HEK293 (cell line): ENCODE data around the gene COX7A2.

Source experiments
- CTCF ChIA-PET: fragments of 350-600 bp; formaldehyde crosslinking; extraction: SDS; loops from one replicate; lab custom pipeline; 2021; ENCODE audit warnings: antibody characterized with exemption; lab: Yijun Ruan, JAX
- POLR2A ChIA-PET: fragments of 300-600 bp; formaldehyde crosslinking; extraction: SDS; loops from one replicate; lab custom pipeline; 2020; ENCODE audit warnings: antibody characterized with exemption, inconsistent platforms; lab: Yijun Ruan, JAX
- H3K27ac ChIP-seq: fragments of 200-500 bp; sonication (Bioruptor generic); 2 replicates; pipeline ENCODE4 v1.5.1; 2014; ENCODE audit warnings: low read depth, low read length, control low read depth, inconsistent platforms; ENCODE audit errors: extremely low read depth
- H3K36me3 ChIP-seq, 2 experiments: fragments of 200-500 bp in 1 of 2; sonication (Bioruptor generic) in 1 of 2; 1 replicate in 1 of 2; 2 replicates in 1 of 2; pipeline ENCODE4 v1.5.1; 2014 to 2017; ENCODE audit warnings: inconsistent platforms in 2 of 2, low read length in 2 of 2; ENCODE audit not compliant: control insufficient read depth in 2 of 2, insufficient read depth in 1 of 2
- H3K4me1 ChIP-seq: fragments of 200-500 bp; sonication (Bioruptor generic); 2 replicates; pipeline ENCODE4 v1.5.1; 2014; ENCODE audit warnings: mild to moderate bottlenecking, low read length, inconsistent platforms; ENCODE audit not compliant: control insufficient read depth, insufficient read depth
- H3K4me3 ChIP-seq: 2 replicates; pipeline ENCODE4 v1.5.1; 2011; ENCODE audit warnings: low read depth, mild to moderate bottlenecking, control low read depth, low read length, moderate library complexity
- H3K9me3 ChIP-seq: fragments of 200-500 bp; sonication (Bioruptor generic); 2 replicates; pipeline ENCODE4 v1.5.1; 2014; ENCODE audit warnings: low read depth, low read length, inconsistent platforms; ENCODE audit not compliant: control insufficient read depth, insufficient read depth
- BCL11B ChIP-seq: fragments of 450-650 bp; formaldehyde crosslinking; IDR thresholded peaks from 2 replicates; pipeline ENCODE4 v1.5.1; 2016; ENCODE audit warnings: low read depth, missing biosample characterization, missing genetic modification characterization
- EGR2 ChIP-seq: fragments of 450-650 bp; formaldehyde crosslinking; IDR thresholded peaks from 2 replicates; pipeline ENCODE4 v1.5.1; 2016; ENCODE audit warnings: low read depth, missing biosample characterization, missing genetic modification characterization
- GFI1B ChIP-seq: fragments of 450-650 bp; formaldehyde crosslinking; IDR thresholded peaks from 2 replicates; pipeline ENCODE4 v1.5.1; 2016; ENCODE audit warnings: missing biosample characterization, missing genetic modification characterization
- GLI2 ChIP-seq: fragments of 450-650 bp; formaldehyde crosslinking; IDR thresholded peaks from 2 replicates; pipeline ENCODE4; 2017; ENCODE audit warnings: missing biosample characterization, missing genetic modification characterization, low read depth, borderline replicate concordance
- GLIS1 ChIP-seq: fragments of 450-650 bp; formaldehyde crosslinking; IDR thresholded peaks from 2 replicates; pipeline ENCODE4 v1.5.1; 2016; ENCODE audit warnings: missing biosample characterization, missing genetic modification characterization
- INSM2 ChIP-seq: fragments of 450-650 bp; formaldehyde crosslinking; IDR thresholded peaks from 2 replicates; pipeline ENCODE4 v1.5.1; 2016; ENCODE audit warnings: missing biosample characterization, missing genetic modification characterization
- REST ChIP-seq: fragments of 450-650 bp; formaldehyde crosslinking; IDR thresholded peaks from 2 replicates; pipeline ENCODE4 v1.5.1; 2016; ENCODE audit warnings: missing biosample characterization, missing genetic modification characterization
- SP2 ChIP-seq: fragments of 450-650 bp; formaldehyde crosslinking; IDR thresholded peaks from 2 replicates; pipeline ENCODE4 v1.5.1; 2016; ENCODE audit warnings: missing biosample characterization, missing genetic modification characterization
- SP3 ChIP-seq: fragments of 450-650 bp; formaldehyde crosslinking; IDR thresholded peaks from 2 replicates; pipeline ENCODE4 v1.5.1; 2016; ENCODE audit warnings: missing biosample characterization, missing genetic modification characterization
- TRIM28 ChIP-seq: IDR thresholded peaks from 2 replicates; pipeline ENCODE4 v1.6.1; 2011; ENCODE audit warnings: low read length, control low read depth, borderline replicate concordance
- ZEB2 ChIP-seq: fragments of 450-650 bp; formaldehyde crosslinking; IDR thresholded peaks from 2 replicates; pipeline ENCODE4 v1.5.1; 2016; ENCODE audit warnings: missing biosample characterization, missing genetic modification characterization
- ZFP41 ChIP-seq: fragments of 450-650 bp; formaldehyde crosslinking; IDR thresholded peaks from 2 replicates; pipeline ENCODE4 v1.5.1; 2016; ENCODE audit warnings: missing biosample characterization, missing genetic modification characterization, borderline replicate concordance
- ZNF146 ChIP-seq: fragments of 450-650 bp; formaldehyde crosslinking; IDR thresholded peaks from 2 replicates; pipeline ENCODE4 v1.5.1; 2016; ENCODE audit warnings: missing biosample characterization, missing genetic modification characterization
- ZNF19 ChIP-seq: fragments of 450-650 bp; formaldehyde crosslinking; IDR thresholded peaks from 2 replicates; pipeline ENCODE4; 2016; ENCODE audit warnings: missing biosample characterization, missing genetic modification characterization, low read depth
- ZNF239 ChIP-seq: fragments of 450-650 bp; formaldehyde crosslinking; IDR thresholded peaks from 2 replicates; pipeline ENCODE4 v1.5.1; 2016; ENCODE audit warnings: missing biosample characterization, missing genetic modification characterization
- ZNF266 ChIP-seq: fragments of 450-650 bp; formaldehyde crosslinking; IDR thresholded peaks from 2 replicates; pipeline ENCODE4 v1.5.1; 2016; ENCODE audit warnings: missing biosample characterization, missing genetic modification characterization, low read depth
- ZNF280C ChIP-seq: fragments of 450-650 bp; formaldehyde crosslinking; IDR thresholded peaks from 2 replicates; pipeline ENCODE4 v1.5.1; 2016; ENCODE audit warnings: missing biosample characterization, missing genetic modification characterization
- ZNF335 ChIP-seq: fragments of 450-650 bp; formaldehyde crosslinking; conservative IDR thresholded peaks from 2 replicates; pipeline ENCODE4 v1.5.1; 2016; ENCODE audit warnings: missing biosample characterization, missing genetic modification characterization
- ZNF404 ChIP-seq: fragments of 450-650 bp; formaldehyde crosslinking; IDR thresholded peaks from 2 replicates; pipeline ENCODE4 v1.5.1; 2017; ENCODE audit warnings: missing biosample characterization, missing genetic modification characterization
- ZNF549 ChIP-seq: fragments of 450-650 bp; IDR thresholded peaks from 2 replicates; pipeline ENCODE4 v1.5.1; 2018; ENCODE audit warnings: missing biosample characterization, missing genetic modification characterization, mild to moderate bottlenecking, inconsistent platforms, moderate library complexity
- ZNF561 ChIP-seq: fragments of 450-650 bp; IDR thresholded peaks from 2 replicates; pipeline ENCODE4 v1.5.1; 2018; ENCODE audit warnings: missing biosample characterization, missing genetic modification characterization, borderline replicate concordance
- ZNF571 ChIP-seq: fragments of 450-650 bp; formaldehyde crosslinking; IDR thresholded peaks from 2 replicates; pipeline ENCODE4 v1.5.0; 2017; ENCODE audit warnings: missing biosample characterization, missing genetic modification characterization
- ZNF660 ChIP-seq: fragments of 450-650 bp; IDR thresholded peaks from 2 replicates; pipeline ENCODE4 v1.5.1; 2018; ENCODE audit warnings: missing biosample characterization, mild to moderate bottlenecking, missing genetic modification characterization
- ZNF704 ChIP-seq: fragments of 450-650 bp; formaldehyde crosslinking; IDR thresholded peaks from 2 replicates; pipeline ENCODE4 v1.5.1; 2016; ENCODE audit warnings: missing biosample characterization, missing genetic modification characterization
- ZNF747 ChIP-seq: fragments of 450-650 bp; formaldehyde crosslinking; IDR thresholded peaks from 2 replicates; pipeline ENCODE4 v1.5.1; 2016; ENCODE audit warnings: missing biosample characterization, missing genetic modification characterization
- ZSCAN16 ChIP-seq: fragments of 450-650 bp; formaldehyde crosslinking; IDR thresholded peaks from 2 replicates; pipeline ENCODE4 v1.5.1; 2016; ENCODE audit warnings: missing biosample characterization, missing genetic modification characterization

COX7A2 gene

GRCh38 chr6:75204959-75205775 is 38.4 kb downstream of the COX7A2 start (continued):
- TF ChIP-seq ZEB2 (tag by site-specific recombination) (no peak), ZNF549 (tag by site-specific recombination) (no peak), EGR2 (no peak), TRIM28 (0 out of 2 replicates have a peak, but pooled peaks have one; percentile 54), ZNF239 (tag by site-specific recombination) (no peak), ZNF335 (tag by site-specific recombination) (peak; percentile 83), ZNF146 (tag by site-specific recombination) (no peak), ZNF704 (tag by site-specific recombination) (no peak)
- TF ChIP-seq, all 188 proteins: peak for 10

- Histone ChIP-seq H3K27ac (no peak overlapping the region; the same call in 1 of the 2 replicates), H3K4me3 (peak overlapping the region; percentile 71), H3K9me3 (no peaks in the 10 kb centered on the region), H3K36me3 (no peaks in the 10 kb centered on the region), H3K4me1 (peaks cover 7% of the 10 kb centered on the region)
- CTCF ChIA-PET: interaction anchor here (0.6 to 2.6 kb wide), 38 partner anchors 13 to 1524 kb away, joined by 3 to 14 read pairs (median 4); no protein-coding TSS in a partner anchor
- POLR2A ChIA-PET: interaction anchor here (0.5 to 2.6 kb wide), 4 partner anchors 13 to 445 kb away, joined by 3 to 12 read pairs (median 3); partner anchors contain the start of gene TMEM30A
- no peak for TF ChIP-seq ZNF280C (tag by site-specific recombination)
- TF ChIP-seq ZSCAN16 (tag by site-specific recombination): no peak
- no peak for TF ChIP-seq GLI2 (tag by site-specific recombination)
- no peak for TF ChIP-seq SP2 (tag by site-specific recombination)
- TF ChIP-seq ZNF19 (tag by site-specific recombination): no peak
- TF ChIP-seq REST (tag by site-specific recombination): no peak
- TF ChIP-seq BCL11B: no peak
- TF ChIP-seq ZFP41 (tag by site-specific recombination): no peak
- TF ChIP-seq ZNF571 (tag by site-specific recombination): no peak
- TF ChIP-seq GFI1B (tag by site-specific recombination): 0 out of 2 replicates have a peak, but pooled peaks have one; percentile 13
- no peak for TF ChIP-seq SP3 (tag by site-specific recombination)
- no peak for TF ChIP-seq ZNF404 (tag by site-specific recombination)
- TF ChIP-seq ZEB2 (tag by site-specific recombination): no peak
- TF ChIP-seq GLIS1: no peak
- TF ChIP-seq ZNF549 (tag by site-specific recombination): no peak
- no peak for TF ChIP-seq INSM2
- 0 out of 2 replicates have a peak, but pooled peaks have one; percentile 59 for TF ChIP-seq ZNF561
- peak; percentile 79; the same call in 1 of the 2 replicates for TF ChIP-seq ZNF660 (tag by site-specific recombination)
- no peak for TF ChIP-seq ZNF266 (tag by site-specific recombination)
- TF ChIP-seq ZNF747 (tag by site-specific recombination): no peak
Observed at GRCh38 chr6:75204217-75204958, 39.2 kb downstream of the COX7A2 start.
